RPMI8226 (cell line): Measurements from ENCODE around the gene MAGI3.

Experiments
- DNase-seq: peaks from one replicate; pipeline ENCODE4 v3.0.0-alpha.2; 2015

The MAGI3 gene

GRCh38 chr1:113389953-113390834 is at the start of gene MAGI3:
Gene MAGI3, plus strand, starts transcription at chr1:113390515. Its CDS starts 519 bp downstream, at chr1:113391034.
- DNase-seq: peak; percentile 90

GRCh38 chr1:113353580-113353979 is 36.7 kb upstream of the MAGI3 start:
- no peak for DNase-seq

GRCh38 chr1:113363935-113364334 is 26.4 kb upstream of the MAGI3 start:
- no peak for DNase-seq

- DNase-seq: no peak
Measured at GRCh38 chr1:113369040-113369439, 21.3 kb upstream of the MAGI3 start.

GRCh38 chr1:113369699-113370098 is 20.6 kb upstream of the MAGI3 start:
- no peak for DNase-seq

GRCh38 chr1:113370868-113371267 is 19.4 kb upstream of the MAGI3 start:
- DNase-seq: no peak

GRCh38 chr1:113372546-113372945 is 17.8 kb upstream of the MAGI3 start:
- no peak for DNase-seq

- no peak for DNase-seq
Measured at GRCh38 chr1:113373644-113374043, 16.7 kb upstream of the MAGI3 start.

GRCh38 chr1:113375878-113376277 is 14.4 kb upstream of the MAGI3 start:
- DNase-seq: no peak

- DNase-seq: no peak
Measured at GRCh38 chr1:113380075-113380474, 10.2 kb upstream of the MAGI3 start.

GRCh38 chr1:113388017-113388620 is 2.2 kb upstream of the MAGI3 start:
- no peak for DNase-seq

GRCh38 chr1:113388621-113389358 is 1.5 kb upstream of the MAGI3 start:
- no peak for DNase-seq

GRCh38 chr1:113389359-113389952 is 859 bp upstream of the MAGI3 start:
- DNase-seq: no peak

- peak; percentile 47 for DNase-seq
Measured at GRCh38 chr1:113390871-113391648, 745 bp downstream of the MAGI3 start.

- peak; percentile 15 for DNase-seq
Measured at GRCh38 chr1:113391649-113392271, 1.4 kb downstream of the MAGI3 start.

- no peak for DNase-seq
Measured at GRCh38 chr1:113392541-113393128, 2.3 kb downstream of the MAGI3 start.

GRCh38 chr1:113394043-113394862 is 3.9 kb downstream of the MAGI3 start:
- DNase-seq: no peak

GRCh38 chr1:113394863-113395259 is 4.5 kb downstream of the MAGI3 start:
- DNase-seq: no peak

GRCh38 chr1:113396102-113396501 is 5.8 kb downstream of the MAGI3 start:
- no peak for DNase-seq

- DNase-seq: no peak
Measured at GRCh38 chr1:113396585-113396984, 6.3 kb downstream of the MAGI3 start.
